NB4 (cell line): Measurements from ENCODE around the gene GBA3.

Experiments
- DNase-seq: peaks from one replicate; pipeline ENCODE4 v3.0.0; 2010; ENCODE audit warnings: low read depth
- H3K4me3 ChIP-seq: one replicate; pipeline ENCODE4 v1.5.1; 2011; ENCODE audit warnings: mild to moderate bottlenecking, low read depth, low read length, moderate library complexity
- CTCF ChIP-seq: IDR thresholded peaks from one replicate; pipeline ENCODE4 v1.5.1; 2012; ENCODE audit warnings: low read depth, low read length
- MAX ChIP-seq: IDR thresholded peaks from 2 replicates; pipeline ENCODE4 v1.6.1; 2011; ENCODE audit warnings: low read depth, low read length
- MYC ChIP-seq: IDR thresholded peaks from 2 replicates; pipeline ENCODE4 v1.6.1; 2011; ENCODE audit warnings: low read depth, low read length
- POLR2A ChIP-seq: IDR thresholded peaks from 2 replicates; pipeline ENCODE4 v1.6.1; 2011; ENCODE audit warnings: mild to moderate bottlenecking; ENCODE audit not compliant: insufficient read length; ENCODE audit errors: extremely low read depth

The GBA3 gene

GRCh38 chr4:22692736-22693135 is at the start of gene GBA3:
Gene GBA3 (plus strand): TSS chr4:22692937.
- no peak within 1 kb of the TSS for H3K4me3 ChIP-seq
- no peak for DNase-seq
- TF ChIP-seq CTCF, result no peak
- no peak for TF ChIP-seq MAX
- TF ChIP-seq POLR2A, result no peak
- no peak for TF ChIP-seq MYC

GRCh38 chr4:22643952-22644351 is 48.8 kb upstream of the GBA3 start:
- DNase-seq, result no peak
- no peak overlapping the region for H3K4me3 ChIP-seq
- TF ChIP-seq MYC (no peak), POLR2A (no peak), MAX (no peak), CTCF (no peak)

DNA sequence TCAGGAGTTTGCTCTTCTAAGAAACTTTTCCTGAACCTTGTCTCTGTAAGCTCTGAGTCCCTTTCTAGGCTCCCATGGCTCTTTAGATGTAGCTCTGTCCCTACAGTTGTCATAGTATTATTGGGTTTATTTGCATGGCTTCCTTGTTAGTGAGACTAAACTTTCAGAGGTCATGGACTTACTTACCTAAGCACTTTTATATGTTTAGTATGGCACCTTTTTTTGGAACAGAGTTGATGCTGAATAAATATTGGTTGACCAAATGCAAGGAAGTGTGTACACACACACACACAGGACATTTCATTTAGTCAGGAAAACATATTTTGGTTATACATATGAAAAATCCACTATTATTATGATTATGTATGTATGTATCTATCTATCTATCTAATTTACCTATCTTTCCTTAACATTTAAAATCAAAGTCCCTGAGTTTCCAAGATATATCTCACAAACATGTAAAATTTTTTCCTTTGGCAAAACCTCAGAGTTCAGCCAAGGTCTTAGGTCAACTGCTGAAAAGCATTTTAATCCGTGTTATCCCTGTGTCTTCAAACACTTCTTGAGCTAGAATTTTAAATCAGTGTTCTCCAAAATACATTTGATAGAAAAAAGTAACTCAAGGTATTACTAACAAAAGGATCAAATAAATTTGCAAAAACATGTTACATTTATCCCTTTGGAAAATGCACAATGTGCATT is 47.1 kb upstream of the GBA3 start:
- TF ChIP-seq POLR2A, result no peak
- no peak for TF ChIP-seq MYC
- no peak for TF ChIP-seq CTCF
- no peak for TF ChIP-seq MAX
- no peak overlapping the region for H3K4me3 ChIP-seq
- DNase-seq, result no peak

GRCh38 chr4:22648996-22649395 is 43.7 kb upstream of the GBA3 start:
- DNase-seq, result no peak
- no peak for TF ChIP-seq MAX
- no peak for TF ChIP-seq CTCF
- H3K4me3 ChIP-seq, result no peak overlapping the region

- no peak for TF ChIP-seq MAX
- no peak for TF ChIP-seq CTCF
- TF ChIP-seq POLR2A, result no peak
- TF ChIP-seq MYC, result no peak
- H3K4me3 ChIP-seq, result no peak overlapping the region
- DNase-seq, result no peak
Measured at GRCh38 chr4:22650771-22651170, 42.0 kb upstream of the GBA3 start.

DNA sequence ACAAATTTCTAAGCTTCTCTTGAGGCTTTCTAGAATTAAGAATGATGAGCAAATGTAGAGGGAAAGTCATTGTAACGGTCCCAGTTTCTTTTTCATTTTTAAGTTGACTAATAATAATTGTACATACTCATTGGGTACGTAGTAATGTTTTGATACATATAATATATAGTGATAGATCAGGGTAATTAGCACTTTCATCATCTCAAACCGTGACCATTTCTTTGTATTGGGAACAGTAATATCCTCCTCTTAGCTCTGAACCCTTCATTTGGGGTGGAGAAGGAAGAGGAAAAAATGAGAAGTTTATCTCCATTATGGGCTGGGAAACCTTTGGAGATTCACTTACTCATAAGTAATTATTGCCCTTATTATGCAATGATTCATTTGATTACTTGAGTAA is 39.0 kb upstream of the GBA3 start:
- no peak overlapping the region for H3K4me3 ChIP-seq
- TF ChIP-seq POLR2A, result no peak
- no peak for TF ChIP-seq CTCF
- no peak for TF ChIP-seq MAX
- no peak for TF ChIP-seq MYC
- no peak for DNase-seq
